Subcutaneous adipose tissue (tissue), 4 donors: Measurements from ENCODE around the gene GINS2. TPM values are rescaled to one million over a fixed set of nuclear protein-coding genes. Genes with fewer than 3 reads are reported as not detected.

Source experiments
- total RNA-seq, 4 donors: library from RNA; depleted of rRNA; stranded (reverse); fragments of >200 nt; gene quantifications; one replicate each; pipeline ENCODE4 v1.1.0, GENCODE V29; 2016
- TF ChIP-seq, protein P1 (sequence below): fragments of 450-650 bp; IDR thresholded peaks from one replicate; pipeline ENCODE4 v1.5.1; 2016; ENCODE audit warnings: low read depth, mild to moderate bottlenecking, control low read depth, antibody characterized with exemption, moderate library complexity

Gene GINS2
- total RNA-seq, 4 donors from 2014 or later: 0.22 to 0.68 TPM; not detected in 2

DNA sequence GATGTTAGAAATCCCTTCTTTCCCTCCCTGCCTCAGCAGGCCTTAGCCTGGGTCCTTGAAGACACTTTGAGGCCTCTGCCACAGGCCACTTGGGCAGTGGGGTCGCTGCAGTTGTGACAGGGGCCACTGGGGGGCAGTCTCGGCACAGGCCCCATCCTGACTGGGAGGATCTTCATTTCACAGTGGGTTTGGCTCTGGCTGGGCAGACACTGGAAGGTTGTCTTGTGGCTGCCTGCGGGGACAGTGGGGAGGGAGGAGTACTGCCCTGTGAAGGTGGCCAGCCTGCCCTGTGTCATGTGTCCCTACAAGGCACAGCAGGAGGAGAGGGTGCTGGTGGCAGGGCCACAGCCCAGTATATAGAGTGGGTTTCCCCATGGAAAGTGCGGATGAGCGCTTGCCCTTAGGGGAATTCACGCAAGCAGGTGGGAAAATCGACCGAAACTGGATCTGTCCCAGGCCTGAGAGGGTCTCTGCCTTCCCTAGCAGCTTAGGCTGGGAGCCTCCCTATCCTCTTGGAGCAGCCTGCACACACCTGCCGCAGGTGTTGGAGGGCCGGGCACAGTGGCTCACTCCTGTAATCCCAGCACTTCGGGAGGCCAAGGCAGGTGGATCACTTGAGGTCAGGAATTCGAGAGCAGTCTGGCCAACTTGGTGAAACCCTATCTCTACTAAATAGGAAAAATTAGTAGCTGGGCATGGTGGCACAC lies 28.8 kb downstream of the GINS2 start:
- TF ChIP-seq, protein P1, sequence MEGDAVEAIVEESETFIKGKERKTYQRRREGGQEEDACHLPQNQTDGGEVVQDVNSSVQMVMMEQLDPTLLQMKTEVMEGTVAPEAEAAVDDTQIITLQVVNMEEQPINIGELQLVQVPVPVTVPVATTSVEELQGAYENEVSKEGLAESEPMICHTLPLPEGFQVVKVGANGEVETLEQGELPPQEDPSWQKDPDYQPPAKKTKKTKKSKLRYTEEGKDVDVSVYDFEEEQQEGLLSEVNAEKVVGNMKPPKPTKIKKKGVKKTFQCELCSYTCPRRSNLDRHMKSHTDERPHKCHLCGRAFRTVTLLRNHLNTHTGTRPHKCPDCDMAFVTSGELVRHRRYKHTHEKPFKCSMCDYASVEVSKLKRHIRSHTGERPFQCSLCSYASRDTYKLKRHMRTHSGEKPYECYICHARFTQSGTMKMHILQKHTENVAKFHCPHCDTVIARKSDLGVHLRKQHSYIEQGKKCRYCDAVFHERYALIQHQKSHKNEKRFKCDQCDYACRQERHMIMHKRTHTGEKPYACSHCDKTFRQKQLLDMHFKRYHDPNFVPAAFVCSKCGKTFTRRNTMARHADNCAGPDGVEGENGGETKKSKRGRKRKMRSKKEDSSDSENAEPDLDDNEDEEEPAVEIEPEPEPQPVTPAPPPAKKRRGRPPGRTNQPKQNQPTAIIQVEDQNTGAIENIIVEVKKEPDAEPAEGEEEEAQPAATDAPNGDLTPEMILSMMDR: no peak

DNA sequence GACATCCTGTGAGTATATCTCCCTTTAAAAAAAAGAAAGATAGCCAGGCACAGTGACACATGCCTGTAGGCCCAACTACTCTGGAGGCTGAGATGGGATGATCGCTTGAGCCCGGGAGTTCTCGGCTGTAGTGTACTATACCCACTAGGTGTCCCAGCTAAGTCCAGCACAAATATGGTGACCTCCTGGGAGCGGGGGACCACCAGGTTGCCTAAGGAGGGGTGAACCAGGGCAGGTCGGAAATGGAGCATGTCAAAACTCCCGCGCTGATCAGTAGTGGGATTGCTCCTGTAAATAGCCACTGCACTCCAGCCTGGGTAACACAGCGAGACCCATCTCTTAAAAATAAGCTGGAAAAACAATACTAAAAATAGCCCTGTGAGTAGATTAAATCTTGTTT lies 29.4 kb downstream of the GINS2 start:
- TF ChIP-seq, protein P1: no peak

DNA sequence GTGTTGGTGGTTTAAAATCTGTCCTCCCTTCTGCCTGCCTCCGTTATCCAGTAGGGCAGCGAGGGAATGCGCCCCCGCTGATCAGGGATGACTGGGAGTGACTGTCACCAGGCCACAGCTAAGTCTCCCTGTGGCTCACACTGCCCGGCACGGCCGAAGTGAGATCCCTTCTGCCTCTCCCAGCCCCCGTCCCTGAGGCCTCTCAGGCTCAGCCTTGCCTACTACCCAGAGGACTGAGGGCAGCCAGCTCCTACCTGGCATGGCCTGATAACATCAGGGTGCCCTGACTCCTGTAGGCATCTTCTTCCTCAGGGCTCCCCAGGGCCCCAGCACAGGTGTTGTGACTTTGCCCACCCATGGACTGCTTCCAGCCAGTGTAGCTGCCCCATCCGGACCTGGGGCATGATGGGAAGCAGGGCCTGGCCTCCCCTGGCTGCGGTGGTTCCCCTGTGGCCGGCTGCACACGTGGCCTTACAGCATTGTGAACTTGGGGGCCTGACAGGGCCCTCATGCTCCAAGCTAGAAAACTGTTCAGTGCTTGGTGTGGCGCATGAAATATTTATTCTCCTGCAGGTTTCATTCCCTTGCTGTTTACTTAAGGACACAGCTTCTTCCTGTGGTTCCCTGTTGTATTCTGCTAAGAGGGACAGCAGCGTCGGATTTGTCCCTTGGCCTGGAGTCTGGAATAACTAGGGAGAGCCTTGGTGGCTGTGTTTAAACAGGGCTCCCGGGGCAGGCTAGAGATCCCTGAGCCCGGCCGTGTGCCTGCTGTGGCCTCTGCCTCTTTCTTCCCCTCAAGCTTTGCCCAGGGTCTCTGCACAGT lies 30.0 kb downstream of the GINS2 start:
- TF ChIP-seq, protein P1: no peak

DNA sequence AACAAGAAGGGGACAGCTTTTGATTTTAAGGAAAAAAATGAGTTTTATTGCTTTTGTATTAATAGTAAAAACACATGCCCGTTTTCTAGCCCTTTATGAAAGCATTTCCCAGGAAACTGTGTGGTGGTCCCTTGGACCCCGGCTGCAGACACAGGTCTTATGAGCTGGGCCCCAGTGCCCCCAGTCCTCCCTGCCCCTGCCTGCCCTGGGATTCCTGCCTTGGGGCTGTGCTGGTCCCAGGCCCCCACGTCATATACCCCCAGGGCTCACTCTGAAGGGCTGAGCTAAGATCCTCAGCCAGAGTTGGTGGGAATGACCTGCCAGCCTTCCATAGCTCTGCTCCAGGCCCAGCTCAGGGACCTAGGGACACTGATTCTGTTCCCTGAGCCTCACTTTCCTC lies 30.8 kb downstream of the GINS2 start:
- TF ChIP-seq, protein P1: no peak

GRCh38 chr16:85657267-85657650 lies 31.5 kb downstream of the GINS2 start:
- TF ChIP-seq, protein P1: no peak

DNA sequence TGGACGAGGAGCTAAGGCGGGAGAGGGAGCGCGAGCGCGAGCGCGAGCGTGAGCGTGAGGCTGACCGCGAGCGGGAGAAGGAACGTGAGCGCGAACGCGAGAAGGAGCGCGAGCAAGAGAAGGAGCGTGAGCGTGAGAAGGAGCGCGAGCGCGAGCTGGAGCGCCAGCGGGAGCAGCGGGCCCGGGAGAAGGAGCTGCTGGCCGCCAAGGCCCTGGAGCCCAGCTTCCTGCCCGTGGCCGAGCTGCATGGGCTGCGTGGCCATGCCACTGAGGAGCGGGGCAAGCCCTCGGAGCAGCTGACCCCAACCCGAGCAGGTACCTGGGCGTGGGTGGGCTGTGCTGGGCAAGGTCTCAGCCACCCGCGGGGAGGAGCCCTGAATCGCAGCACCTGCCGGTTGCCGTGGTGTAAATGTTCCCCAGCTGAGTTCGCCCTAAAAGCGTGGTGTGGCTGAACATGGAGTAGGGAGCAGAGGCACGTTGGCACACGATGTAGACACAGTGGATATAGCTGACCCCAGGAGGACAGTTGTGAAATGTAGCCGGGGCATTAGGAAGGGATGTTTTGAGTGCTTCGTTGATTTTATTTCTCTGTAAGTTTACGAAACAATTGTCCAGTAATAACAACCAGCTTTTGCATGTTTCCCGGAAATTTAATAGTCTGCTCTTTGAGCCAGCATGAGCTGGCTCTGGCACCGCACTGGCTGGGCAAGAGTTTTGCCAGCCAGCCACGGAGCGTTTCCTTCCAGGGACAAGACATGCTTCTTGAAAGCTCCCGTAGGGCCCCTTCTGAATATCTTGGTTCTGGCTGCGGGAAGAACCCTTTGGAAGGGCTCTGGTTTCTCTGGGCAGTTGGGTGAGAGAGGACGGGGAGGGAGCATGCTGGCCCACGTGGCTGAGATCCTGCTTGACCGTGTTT lies 32.1 kb downstream of the GINS2 start:
- TF ChIP-seq, protein P1: no peak
